Renal pelvis (tissue), 3 donors: ENCODE results near the gene TDRD5. TPM values are rescaled to one million over a fixed set of nuclear protein-coding genes. Genes with fewer than 3 reads are reported as not detected.

ENCODE experiments used
- polyA plus RNA-seq, 3 donors: library from polyadenylated mRNA; unstranded; fragments of 120-200 nt; gene quantifications; one replicate each; pipeline ENCODE4 v1.2.1, GENCODE V29; 2013; ENCODE audit not compliant: insufficient read length in 3 of 3

Gene TDRD5
- polyA plus RNA-seq, 3 donors: 2.8 to 5.7 (median 5.5) TPM

Other genes with a start within 250 kb of the TDRD5 start
- 10 to 100 TPM; 10.8 to 37.7 (median 27.6) TPM for gene AXDND1, start 225.9 kb upstream of the TDRD5 start, polyA plus RNA-seq
- 100 to 1,000 TPM; 378 to 411 (median 403) TPM for gene NPHS2, start 15.9 kb upstream of the TDRD5 start, polyA plus RNA-seq
- 1 to 10 TPM in 1 of 3 donors, under 1 TPM in 2; 0.76 to 1.1 (median 0.99) TPM for gene FAM163A, start 151.5 kb downstream of the TDRD5 start, polyA plus RNA-seq